Neural progenitor cell (in vitro differentiated cells): Measurements from ENCODE around the gene CA5A. TPM values are rescaled to one million over a fixed set of nuclear protein-coding genes. Genes with fewer than 3 reads are reported as not detected.

ENCODE experiments used
- DNase-seq: peaks from one replicate; pipeline ENCODE4 v3.0.0-alpha.2; 2016; ENCODE audit warnings: low spot score
- H2AFZ ChIP-seq: fragments of 200-600 bp; sonication (generic); replicated peaks from 2 replicates; pipeline ENCODE4 v1.6.1; 2016; ENCODE audit warnings: antibody characterized with exemption
- H3F3A ChIP-seq: fragments of 200-600 bp; sonication (generic); 2 replicates; pipeline ENCODE4 v1.6.1; 2016; ENCODE audit warnings: antibody characterized with exemption, low read depth
- H3K27ac ChIP-seq: fragments of 200-600 bp; sonication (generic); 2 replicates; pipeline ENCODE4 v1.5.1; 2016; ENCODE audit warnings: mild to moderate bottlenecking
- H3K27me3 ChIP-seq: fragments of 200-600 bp; sonication (generic); 2 replicates; pipeline ENCODE4 v1.6.1; 2016; ENCODE audit warnings: mild to moderate bottlenecking, moderate library complexity
- H3K36me3 ChIP-seq: fragments of 200-600 bp; sonication (generic); 2 replicates; pipeline ENCODE4 v1.5.1; 2016
- H3K4me1 ChIP-seq: fragments of 200-600 bp; sonication (generic); 2 replicates; pipeline ENCODE4 v1.6.1; 2016; ENCODE audit warnings: mixed run types
- H3K4me2 ChIP-seq: fragments of 200-600 bp; sonication (generic); 2 replicates; pipeline ENCODE4 v1.6.1; 2016
- H3K4me3 ChIP-seq: fragments of 200-600 bp; sonication (generic); 2 replicates; pipeline ENCODE4 v1.5.1; 2016
- H3K79me2 ChIP-seq: fragments of 200-600 bp; sonication (generic); 2 replicates; pipeline ENCODE4 v1.6.1; 2016; ENCODE audit warnings: low read depth
- H3K9ac ChIP-seq: fragments of 200-600 bp; sonication (generic); 2 replicates; pipeline ENCODE4 v1.6.1; 2016
- H3K9me3 ChIP-seq: fragments of 200-600 bp; sonication (generic); 2 replicates; pipeline ENCODE4 v1.5.1; 2016; ENCODE audit warnings: low read depth
- H4K20me1 ChIP-seq: fragments of 200-600 bp; sonication (generic); 2 replicates; pipeline ENCODE4 v1.6.1; 2016; ENCODE audit warnings: low read depth
- H3K27ac Mint-ChIP-seq: 3 replicates; pipeline ENCODE4 v1.8.0; 2021; ENCODE audit warnings: mixed read lengths
- H3K27me3 Mint-ChIP-seq: 2 replicates; pipeline ENCODE4 v1.8.0; 2022; ENCODE audit warnings: low read depth, mild to moderate bottlenecking, inconsistent platforms, moderate library complexity, mixed read lengths; ENCODE audit not compliant: insufficient read depth
- H3K36me3 Mint-ChIP-seq: 3 replicates; pipeline ENCODE4 v1.8.0; 2021; ENCODE audit warnings: mixed read lengths
- H3K4me1 Mint-ChIP-seq: 3 replicates; pipeline ENCODE4 v1.8.0; 2021; ENCODE audit warnings: mixed read lengths
- H3K4me3 Mint-ChIP-seq: 3 replicates; pipeline ENCODE4 v1.8.0; 2021; ENCODE audit warnings: mild to moderate bottlenecking, moderate library complexity, mixed read lengths
- H3K9me3 Mint-ChIP-seq: 3 replicates; pipeline ENCODE4 v1.8.0; 2020; ENCODE audit warnings: mixed read lengths
- EZH2 ChIP-seq: fragments of 200-600 bp; sonication (generic); IDR thresholded peaks from 2 replicates; pipeline ENCODE4 v1.6.1; 2017; ENCODE audit warnings: antibody characterized with exemption, mild to moderate bottlenecking, moderate library complexity
- EZH2phosphoT487 ChIP-seq: fragments of 200-600 bp; sonication (generic); IDR thresholded peaks from 2 replicates; pipeline ENCODE4 v1.6.1; 2017; ENCODE audit warnings: antibody characterized with exemption
- total RNA-seq: library from RNA; depleted of rRNA; stranded (reverse); fragments of >200 nt; gene quantifications from 2 replicates; pipeline ENCODE4 v1.2.3, GENCODE V29; 2015; ENCODE audit warnings: low replicate concordance
- TF ChIP-seq, protein P1 (sequence below): fragments of 200-600 bp; sonication (generic); IDR thresholded peaks from 2 replicates; pipeline ENCODE4 v1.5.1; 2017; ENCODE audit warnings: antibody characterized with exemption, mild to moderate bottlenecking

Gene CA5A
- total RNA-seq, 1 donor from 2014 or later: not detected

DNA sequence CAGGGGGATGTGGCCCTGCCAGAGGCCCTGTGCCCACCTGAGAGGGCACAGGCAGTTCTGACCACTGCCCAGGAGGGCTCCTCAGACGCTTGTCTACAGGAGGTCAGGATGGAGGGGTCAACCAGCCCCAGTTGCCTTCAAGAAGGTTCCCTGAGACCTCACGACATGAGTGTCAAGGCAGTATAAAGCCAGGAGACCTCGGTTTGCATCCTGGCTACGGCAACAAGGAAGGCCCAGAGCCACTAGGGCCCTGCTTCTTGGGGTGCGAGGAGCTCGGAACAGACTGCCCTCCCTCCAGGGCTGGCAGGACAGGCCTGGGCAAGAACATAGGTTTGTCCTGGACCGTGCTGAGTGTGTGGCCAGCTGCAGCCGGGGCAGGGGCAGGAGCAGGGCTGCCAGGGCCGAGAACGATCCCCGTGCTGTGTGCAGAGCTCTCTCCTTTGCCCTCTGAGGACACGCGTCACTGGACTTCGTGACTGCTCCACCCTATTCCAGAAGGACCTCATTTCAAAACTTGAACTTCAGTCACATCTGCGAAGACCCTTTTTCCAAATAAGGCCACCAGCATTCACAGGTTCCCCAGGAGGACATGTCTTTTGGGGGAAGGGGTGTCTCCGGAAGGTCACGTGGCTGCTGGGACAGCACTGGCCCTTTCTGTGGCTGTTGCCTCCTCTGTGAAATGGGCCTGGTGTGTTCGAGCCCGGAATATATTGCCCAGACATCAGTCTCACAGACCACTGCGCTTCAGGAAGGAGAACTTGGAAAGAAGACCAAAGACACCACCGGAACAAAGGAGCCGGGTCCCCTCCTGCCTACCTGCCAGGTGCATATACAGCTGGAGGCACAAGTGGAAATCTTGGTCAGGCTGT is 94.8 kb downstream of the CA5A start:
- H3K27me3 ChIP-seq: no peaks in the 10 kb centered on the region

DNA sequence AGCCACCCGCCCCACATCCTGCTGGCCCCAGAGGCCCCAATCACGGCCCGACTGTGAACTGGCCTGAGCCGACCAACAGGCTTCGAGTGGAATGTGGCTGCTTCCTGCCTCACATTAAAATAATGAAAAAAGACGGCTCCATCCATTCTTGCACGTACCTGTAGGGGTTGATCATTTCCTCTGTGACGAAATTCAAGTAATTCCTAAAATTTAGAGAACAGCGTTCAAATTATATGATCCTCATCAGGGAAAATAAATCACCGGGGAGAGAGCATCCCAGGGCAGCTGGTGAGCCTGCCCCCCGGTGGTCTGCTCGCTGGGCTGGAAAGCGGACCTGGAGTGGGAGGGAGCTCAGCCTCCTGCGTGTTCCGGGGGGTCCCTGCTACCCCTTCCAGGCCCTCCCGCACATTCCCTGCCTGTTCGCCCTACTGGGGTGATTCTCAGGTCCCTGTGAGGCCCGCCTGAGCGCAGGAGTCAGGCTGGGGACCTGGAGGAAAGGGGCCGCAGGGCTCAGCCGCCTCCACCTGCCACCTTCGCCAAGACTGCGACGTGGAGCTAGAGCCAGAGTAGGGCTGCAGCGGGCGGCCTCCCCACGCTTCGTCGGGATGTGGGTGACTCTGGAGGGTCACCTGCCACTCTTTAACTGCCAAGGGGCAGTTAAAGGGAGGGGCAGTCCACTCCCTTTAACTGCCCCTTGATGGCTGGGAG is 95.9 kb downstream of the CA5A start:
- no peaks in the 10 kb centered on the region for H3K9me3 ChIP-seq
- H3K4me2 ChIP-seq: no peak overlapping the region
- peaks cover 3% of the 10 kb centered on the region for H4K20me1 ChIP-seq
- H3K36me3 ChIP-seq: no peaks in the 10 kb centered on the region
- H3K79me2 ChIP-seq: no peaks in the 10 kb centered on the region
- H2AFZ ChIP-seq: no peak overlapping the region
- no peak for DNase-seq
- TF ChIP-seq, protein P1, sequence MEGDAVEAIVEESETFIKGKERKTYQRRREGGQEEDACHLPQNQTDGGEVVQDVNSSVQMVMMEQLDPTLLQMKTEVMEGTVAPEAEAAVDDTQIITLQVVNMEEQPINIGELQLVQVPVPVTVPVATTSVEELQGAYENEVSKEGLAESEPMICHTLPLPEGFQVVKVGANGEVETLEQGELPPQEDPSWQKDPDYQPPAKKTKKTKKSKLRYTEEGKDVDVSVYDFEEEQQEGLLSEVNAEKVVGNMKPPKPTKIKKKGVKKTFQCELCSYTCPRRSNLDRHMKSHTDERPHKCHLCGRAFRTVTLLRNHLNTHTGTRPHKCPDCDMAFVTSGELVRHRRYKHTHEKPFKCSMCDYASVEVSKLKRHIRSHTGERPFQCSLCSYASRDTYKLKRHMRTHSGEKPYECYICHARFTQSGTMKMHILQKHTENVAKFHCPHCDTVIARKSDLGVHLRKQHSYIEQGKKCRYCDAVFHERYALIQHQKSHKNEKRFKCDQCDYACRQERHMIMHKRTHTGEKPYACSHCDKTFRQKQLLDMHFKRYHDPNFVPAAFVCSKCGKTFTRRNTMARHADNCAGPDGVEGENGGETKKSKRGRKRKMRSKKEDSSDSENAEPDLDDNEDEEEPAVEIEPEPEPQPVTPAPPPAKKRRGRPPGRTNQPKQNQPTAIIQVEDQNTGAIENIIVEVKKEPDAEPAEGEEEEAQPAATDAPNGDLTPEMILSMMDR: no peak
- no peaks in the 10 kb centered on the region for H3K36me3 Mint-ChIP-seq
- H3K27me3 ChIP-seq: no peaks in the 10 kb centered on the region
- no peak overlapping the region for H3K27ac Mint-ChIP-seq
- peaks cover 10% of the 10 kb centered on the region for H3K4me1 ChIP-seq
- no peak overlapping the region for H3K27ac ChIP-seq
- no peaks in the 10 kb centered on the region for H3K27me3 Mint-ChIP-seq
- no peaks in the 10 kb centered on the region for H3K9me3 Mint-ChIP-seq
- H3K4me3 ChIP-seq: no peak overlapping the region
- H3K4me3 Mint-ChIP-seq: no peak overlapping the region
- H3F3A ChIP-seq: no peaks in the 10 kb centered on the region
- no peak overlapping the region for H3K9ac ChIP-seq
- H3K4me1 Mint-ChIP-seq: peaks cover 12% of the 10 kb centered on the region

More for the DNA sequence above, 94.8 kb downstream of the CA5A start:
- no peaks in the 10 kb centered on the region for H3K36me3 ChIP-seq
- no peak overlapping the region for H3K4me3 ChIP-seq
- H3K4me1 Mint-ChIP-seq: peaks cover 10% of the 10 kb centered on the region
- no peaks in the 10 kb centered on the region for H3K9me3 ChIP-seq
- DNase-seq: no peak
- H3K27ac Mint-ChIP-seq: no peak overlapping the region
- H3K4me1 ChIP-seq: peaks cover 10% of the 10 kb centered on the region
- H3K9ac ChIP-seq: no peak overlapping the region
- peaks cover 3% of the 10 kb centered on the region for H4K20me1 ChIP-seq
- no peaks in the 10 kb centered on the region for H3K36me3 Mint-ChIP-seq
- no peaks in the 10 kb centered on the region for H3K9me3 Mint-ChIP-seq
- no peak for TF ChIP-seq EZH2
- TF ChIP-seq EZH2phosphoT487: no peak
- TF ChIP-seq, protein P1: no peak
- H3F3A ChIP-seq: no peaks in the 10 kb centered on the region
- no peak overlapping the region for H3K4me2 ChIP-seq
- no peak overlapping the region for H3K27ac ChIP-seq
- H2AFZ ChIP-seq: no peak overlapping the region
- no peaks in the 10 kb centered on the region for H3K27me3 Mint-ChIP-seq
- H3K4me3 Mint-ChIP-seq: no peak overlapping the region
- H3K79me2 ChIP-seq: no peaks in the 10 kb centered on the region

DNA sequence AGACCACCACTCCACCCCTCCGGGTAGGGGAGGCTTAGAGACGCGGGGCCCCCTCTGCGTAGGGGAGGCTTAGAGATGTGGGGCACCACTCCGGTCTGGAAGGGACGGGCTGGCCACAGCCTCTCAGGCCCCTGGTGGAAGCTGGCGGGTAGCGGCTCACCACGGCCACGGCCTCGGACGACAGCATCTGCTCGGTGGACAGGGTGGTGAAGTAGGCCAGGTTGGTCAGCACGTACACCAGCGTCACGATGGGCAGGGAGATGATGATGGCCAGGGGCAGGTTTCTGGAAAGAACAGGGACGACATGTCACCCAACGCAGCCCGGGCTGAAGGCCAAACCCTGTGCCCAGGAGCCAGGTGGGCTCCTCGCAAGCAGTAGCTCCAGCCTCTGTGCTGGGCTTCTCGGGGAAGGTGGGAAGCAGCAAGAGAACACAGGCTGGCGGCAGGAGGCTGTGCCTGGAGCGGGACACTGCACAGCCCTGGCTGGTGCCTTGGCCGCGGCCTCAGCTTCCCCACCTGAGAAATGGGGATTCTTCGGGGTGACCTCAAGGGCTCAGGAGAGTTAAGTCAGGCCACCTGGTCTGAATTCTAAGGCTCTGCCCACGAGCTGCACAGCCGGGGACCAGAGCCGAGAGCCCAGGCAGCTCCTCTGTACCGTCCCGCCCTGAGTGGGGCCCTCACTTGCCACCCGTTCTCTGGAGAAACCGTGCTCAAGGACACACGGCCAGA is 96.6 kb downstream of the CA5A start:
- Histone ChIP-seq H3K27ac (no peak overlapping the region), H3K36me3 (no peaks in the 10 kb centered on the region), H2AFZ (no peak overlapping the region), H3K9me3 (no peaks in the 10 kb centered on the region), H3K4me1 (peaks cover 10% of the 10 kb centered on the region), H3K9ac (no peak overlapping the region), H3K27me3 (no peaks in the 10 kb centered on the region), H3K4me2 (peak overlapping the region; percentile 18), H3K4me3 (no peak overlapping the region), H3F3A (no peaks in the 10 kb centered on the region), H3K79me2 (no peaks in the 10 kb centered on the region), H4K20me1 (peaks cover 3% of the 10 kb centered on the region)
- peaks cover 12% of the 10 kb centered on the region for H3K4me1 Mint-ChIP-seq
- TF ChIP-seq, protein P1: no peak
- no peak for TF ChIP-seq EZH2phosphoT487
- TF ChIP-seq EZH2: no peak
- peak overlapping the region; percentile 74 for H3K27ac Mint-ChIP-seq
- H3K9me3 Mint-ChIP-seq: no peaks in the 10 kb centered on the region
- H3K27me3 Mint-ChIP-seq: no peaks in the 10 kb centered on the region
- DNase-seq: no peak
- no peak overlapping the region for H3K4me3 Mint-ChIP-seq
- no peaks in the 10 kb centered on the region for H3K36me3 Mint-ChIP-seq
